LNCaP clone FGC (cell line): ENCODE data around the gene MCM6.
A peak's percentile ranks its signal among the peaks of the same experiment; 100 is the strongest.
"Not testable (repeated sequence)": the region's sequence is repeated elsewhere in the genome, so short reads cannot be mapped to it uniquely, and the experiment has no call there.

Experiments
- DNase-seq: peaks from one replicate; pipeline ENCODE4 v3.0.0-alpha.2; 2011; ENCODE audit warnings: low read depth
- H3K4me3 ChIP-seq: 2 replicates; pipeline ENCODE4 v1.5.1; 2011; ENCODE audit warnings: mild to moderate bottlenecking, low read depth, low read length, control low read depth
- CTCF ChIP-seq: IDR thresholded peaks from 2 replicates; pipeline ENCODE4 v1.5.1; 2012; ENCODE audit warnings: mild to moderate bottlenecking; ENCODE audit not compliant: control insufficient read depth, insufficient read depth; ENCODE audit errors: extremely low read depth

MCM6 gene

GRCh38 chr2:135798762-135799161 is 77.5 kb downstream of the MCM6 start:
- DNase-seq = no peak
- TF ChIP-seq CTCF = 0 out of 2 replicates have a peak, but pooled peaks have one; percentile 8

GRCh38 chr2:135798275-135798705 is 78.0 kb downstream of the MCM6 start:
- no peak overlapping the region for H3K4me3 ChIP-seq
- no peak for TF ChIP-seq CTCF

More at GRCh38 chr2:135798762-135799161, 77.5 kb downstream of the MCM6 start:
- H3K4me3 ChIP-seq = no peak overlapping the region

GRCh38 chr2:135797497-135798274 is 78.6 kb downstream of the MCM6 start:
- H3K4me3 ChIP-seq = no peak overlapping the region
- DNase-seq = peak; percentile 19
- peak; percentile 95 for TF ChIP-seq CTCF

More at GRCh38 chr2:135798275-135798705, 78.0 kb downstream of the MCM6 start:
- DNase-seq = no peak

- no peak for TF ChIP-seq CTCF
- no peak overlapping the region for H3K4me3 ChIP-seq
- DNase-seq = no peak
Observed at GRCh38 chr2:135796606-135797005, 79.6 kb downstream of the MCM6 start.

GRCh38 chr2:135795641-135796040 is 80.6 kb downstream of the MCM6 start:
- H3K4me3 ChIP-seq, DNase-seq: not testable (repeated sequence)

- H3K4me3 ChIP-seq = no peak overlapping the region
- no peak for DNase-seq
- TF ChIP-seq CTCF = no peak
Observed at GRCh38 chr2:135792401-135793150, 83.7 kb downstream of the MCM6 start.

- no peak overlapping the region for H3K4me3 ChIP-seq
- TF ChIP-seq CTCF = no peak
- no peak for DNase-seq
Observed at GRCh38 chr2:135791418-135792190, 84.6 kb downstream of the MCM6 start.
